Fibroblast of gingiva (primary cell): ENCODE results near the gene ZSCAN22.

ENCODE experiments used
- DNase-seq: peaks from one replicate; pipeline ENCODE4 v3.0.0-alpha.2; 2011; ENCODE audit warnings: low read depth

ZSCAN22 gene

GRCh38 chr19:58351990-58352755 lies 25.4 kb downstream of the ZSCAN22 start:
- DNase-seq: no peak

- no peak for DNase-seq
Observed at GRCh38 chr19:58352760-58353671, 26.2 kb downstream of the ZSCAN22 start, which contains the start of gene A1BG. Gene A1BG (minus strand): TSS chr19:58353492. CDS start chr19:58353437, 55 bp downstream.

GRCh38 chr19:58353717-58354477 lies 27.1 kb downstream of the ZSCAN22 start:
- DNase-seq: no peak

- DNase-seq: no peak
Observed at GRCh38 chr19:58354478-58355030, 27.8 kb downstream of the ZSCAN22 start.

GRCh38 chr19:58355215-58355796 lies 28.5 kb downstream of the ZSCAN22 start:
- no peak for DNase-seq

- peak; percentile 43 for DNase-seq
Observed at GRCh38 chr19:58355908-58356765, 29.3 kb downstream of the ZSCAN22 start.

- peak; percentile 34 for DNase-seq
Observed at GRCh38 chr19:58356766-58357480, 30.1 kb downstream of the ZSCAN22 start.

- DNase-seq: no peak
Observed at GRCh38 chr19:58357481-58358145, 30.8 kb downstream of the ZSCAN22 start.

- DNase-seq: peak; percentile 54
Observed at GRCh38 chr19:58361900-58362271, 35.1 kb downstream of the ZSCAN22 start.

- peak; percentile 96 for DNase-seq
Observed at GRCh38 chr19:58362272-58362994, 35.6 kb downstream of the ZSCAN22 start, which contains the start of gene ZNF497. Gene ZNF497 (minus strand): TSS chr19:58362751. CDS start chr19:58357635, 5,116 bp downstream.

GRCh38 chr19:58364146-58364545 lies 37.4 kb downstream of the ZSCAN22 start:
- no peak for DNase-seq

GRCh38 chr19:58366585-58367430 lies 40.0 kb downstream of the ZSCAN22 start:
- DNase-seq: no peak

- no peak for DNase-seq
Observed at GRCh38 chr19:58367698-58368454, 41.1 kb downstream of the ZSCAN22 start.

- no peak for DNase-seq
Observed at GRCh38 chr19:58368561-58369360, 42.0 kb downstream of the ZSCAN22 start.

- peak; percentile 44 for DNase-seq
Observed at GRCh38 chr19:58372311-58373133, 45.7 kb downstream of the ZSCAN22 start.
